Brain microvascular endothelial cell (primary cell): Measurements from ENCODE around the gene DUSP7.

Source experiments
- DNase-seq: peaks from one replicate; pipeline ENCODE4 v3.0.0-alpha.2; 2020
- H3K27ac ChIP-seq: fragments of 250-450 bp; sonication (Bioruptor Pico); 2 replicates; pipeline ENCODE4 v1.5.1; 2020; ENCODE audit warnings: mild to moderate bottlenecking, moderate library complexity
- H3K27me3 ChIP-seq: fragments of 250-450 bp; sonication (Bioruptor Pico); replicated peaks from 2 replicates; pipeline ENCODE4 v1.5.1; 2020; ENCODE audit warnings: mild to moderate bottlenecking
- H3K36me3 ChIP-seq: fragments of 250-450 bp; sonication (Bioruptor Pico); replicated peaks from 2 replicates; pipeline ENCODE4 v1.5.1; 2020; ENCODE audit warnings: mild to moderate bottlenecking
- H3K4me3 ChIP-seq: 2 replicates; pipeline ENCODE4 v1.5.1; 2011; ENCODE audit warnings: low read depth, mild to moderate bottlenecking, control low read depth, low read length, moderate library complexity
- CTCF ChIP-seq: IDR thresholded peaks from 2 replicates; pipeline ENCODE4 v1.5.1; 2011; ENCODE audit warnings: low read depth, mild to moderate bottlenecking, moderate library complexity, low read length, control low read depth, inconsistent platforms; ENCODE audit errors: missing control alignments
- in situ Hi-C: cut with HindIII; loops from 2 replicates; pipeline ENCODE4 v1.10.0; 2017; ENCODE audit warnings: low sequenced_read_pairs, low pct_ligation_motif_present

DUSP7 gene

GRCh38 chr3:52091586-52092270 is 35.4 kb upstream of the DUSP7 start:
- Histone ChIP-seq H3K36me3 (no peaks in the 10 kb centered on the region), H3K4me3 (no peak overlapping the region), H3K27ac (no peak overlapping the region), H3K27me3 (no peaks in the 10 kb centered on the region)
- no peak for DNase-seq
- in situ Hi-C loops: no loop called here
- TF ChIP-seq CTCF: no peak

GRCh38 chr3:52090933-52091468 is 34.6 kb upstream of the DUSP7 start:
- Histone ChIP-seq H3K4me3 (no peak overlapping the region), H3K27me3 (no peaks in the 10 kb centered on the region), H3K36me3 (no peaks in the 10 kb centered on the region), H3K27ac (peak overlapping the region; percentile 85)
- DNase-seq: no peak
- peak; percentile 32 for TF ChIP-seq CTCF
- in situ Hi-C loops: no loop called here

GRCh38 chr3:52090131-52090932 is 34.0 kb upstream of the DUSP7 start:
- DNase-seq: peak; percentile 91
- Histone ChIP-seq H3K4me3 (no peak overlapping the region), H3K36me3 (no peaks in the 10 kb centered on the region), H3K27me3 (no peaks in the 10 kb centered on the region), H3K27ac (peak overlapping the region; percentile 85)
- in situ Hi-C loops: no loop called here
- TF ChIP-seq CTCF: no peak

GRCh38 chr3:52089691-52090090 is 33.3 kb upstream of the DUSP7 start:
- TF ChIP-seq CTCF: no peak
- Histone ChIP-seq H3K36me3 (no peaks in the 10 kb centered on the region), H3K27ac (peak overlapping the region; percentile 85), H3K27me3 (no peaks in the 10 kb centered on the region), H3K4me3 (no peak overlapping the region)
- no peak for DNase-seq
- in situ Hi-C loops: no loop called here

- H3K36me3 ChIP-seq: no peaks in the 10 kb centered on the region
- no peak for TF ChIP-seq CTCF
- no peaks in the 10 kb centered on the region for H3K27me3 ChIP-seq
- peak; percentile 79 for DNase-seq
- peak overlapping the region; percentile 14 for H3K27ac ChIP-seq
- in situ Hi-C loops: no loop called here
- H3K4me3 ChIP-seq: no peak overlapping the region
Measured at GRCh38 chr3:52088445-52089367, 32.3 kb upstream of the DUSP7 start.
